ENCODE measurements around the gene RAMAC. TPM values are rescaled to one million over a fixed set of nuclear protein-coding genes. Genes with fewer than 3 reads are reported as not detected.

The RAMAC gene
- total and polyA plus RNA-seq, 2 of the 8 experiments (the other 6 are each of a cell fraction or from before 2014, with no cell fraction given) = 20.7 to 32.9 TPM

- FAIRE-seq = no peak
- CTCF ChIA-PET (ENCODE audit: partially characterized antibody) = interaction anchor here (1.0 to 2.4 kb wide), 2 partner anchors 12 to 55 kb away, joined by 4 to 7 read pairs; no protein-coding TSS in a partner anchor
- H3K79me1 ChIP-seq (ENCODE audit: low read depth, low read length) = no peaks in the 10 kb centered on the region
Observed at GRCh38 chr15:82944821-82945220, 41.2 kb upstream of the RAMAC start.

More at GRCh38 chr15:82944821-82945220, 41.2 kb upstream of the RAMAC start:
- H3K4me3 ChIP-seq (ENCODE audit: extremely low read depth in 1 of 4, insufficient read depth in 2 of 4, low read depth in 3 of 4, low read length in 4 of 4) = no peak overlapping the region
- H3K18ac ChIP-seq (ENCODE audit: extremely low read depth, low read length) = no peak overlapping the region
- H4K8ac ChIP-seq (ENCODE audit: extremely low read depth, insufficient read depth, low read length) = no peak overlapping the region
- no peaks in the 10 kb centered on the region for H3K27me3 ChIP-seq (replicated peaks in 1 of 4; ENCODE audit: control insufficient read depth in 3 of 4, extremely low read depth in 1 of 4, insufficient read depth in 3 of 4, low read length in 3 of 4)
- no peak overlapping the region for H4K5ac ChIP-seq (ENCODE audit: insufficient read length, low read depth, low read length)
- no peak overlapping the region for H4K91ac ChIP-seq (replicated peaks; ENCODE audit: insufficient read length, low read length)
- H3K23ac ChIP-seq (ENCODE audit: insufficient read length) = no peak overlapping the region
- H2AFZ ChIP-seq (ENCODE audit: low read length) = no peak overlapping the region
- no peaks in the 10 kb centered on the region for H3K4me1 ChIP-seq (replicated peaks in 1 of 4; ENCODE audit: control insufficient read depth in 3 of 4, insufficient read depth in 4 of 4, low read length in 3 of 4)
- H2BK20ac ChIP-seq (ENCODE audit: low read length) = no peak overlapping the region
- 82% methylated on average over 5 of the region's 5 CpGs; no CpG with 5 or more reads in 1 of the 2 experiments for WGBS, 2 experiments (ENCODE audit: extremely low coverage in 1 of 2, insufficient coverage in 1 of 2, insufficient read length in 1 of 2, insufficient replicate concordance in 2 of 2, low coverage in 1 of 2, low lambda C conversion rate in 2 of 2, missing lambda C conversion rate in 1 of 2)
- no peak overlapping the region for H2BK120ac ChIP-seq (replicated peaks; ENCODE audit: low read depth, low read length)
- no peak overlapping the region for H2BK15ac ChIP-seq (ENCODE audit: low read length)
- no peak overlapping the region for H2BK5ac ChIP-seq (ENCODE audit: low read depth, low read length)
- POLR2A ChIA-PET (ENCODE audit: partially characterized antibody) = no interaction called here
- H3K9ac ChIP-seq (replicated peaks in 1 of 4; ENCODE audit: extremely low read depth in 1 of 4, low read depth in 3 of 4, low read length in 3 of 4) = no peak overlapping the region
- no peaks in the 10 kb centered on the region for H3K23me2 ChIP-seq (ENCODE audit: low read depth, low read length)
- H3K79me2 ChIP-seq (ENCODE audit: control insufficient read depth in 1 of 2, insufficient read depth in 2 of 2, low read length in 2 of 2) = no peaks in the 10 kb centered on the region
- no peak overlapping the region for H2BK12ac ChIP-seq (ENCODE audit: low read depth, low read length)
- H2AK5ac ChIP-seq (ENCODE audit: low read depth, low read length) = no peak overlapping the region
- no peak overlapping the region for H3K56ac ChIP-seq (replicated peaks; ENCODE audit: insufficient read length, low read depth, low read length)
- no peak overlapping the region for H3K14ac ChIP-seq (ENCODE audit: insufficient read length)
- H3K36me3 ChIP-seq (ENCODE audit: control insufficient read depth in 2 of 4, insufficient read depth in 4 of 4, low read length in 3 of 4) = no peaks in the 10 kb centered on the region
- DNase-seq (ENCODE audit: low read depth in 1 of 2, low spot score in 2 of 2) = no peak
- no peak overlapping the region for H3K4me2 ChIP-seq (ENCODE audit: insufficient read depth in 1 of 2, low read depth in 2 of 2, low read length in 2 of 2)
- H3K9me3 ChIP-seq (ENCODE audit: insufficient read depth in 2 of 2, low read depth in 1 of 2, low read length in 1 of 2) = no peaks in the 10 kb centered on the region
- no peak overlapping the region for H3K4ac ChIP-seq (replicated peaks; ENCODE audit: insufficient read length, low read depth, low read length)
- H3K27ac ChIP-seq (ENCODE audit: low read depth, low read length) = no peak overlapping the region
- peaks cover 0 to 2% of the 10 kb centered on the region in 2 experiments for H4K20me1 ChIP-seq (replicated peaks in 1 of 2; ENCODE audit: control insufficient read depth in 1 of 2, insufficient read depth in 2 of 2, low read length in 2 of 2)
